Right renal cortex interstitium (tissue), 3 donors: ENCODE measurements around the gene NFE2. TPM values are rescaled to one million over a fixed set of nuclear protein-coding genes. Genes with fewer than 3 reads are reported as not detected.
"Not testable (repeated sequence)": the region's sequence is repeated elsewhere in the genome, so short reads cannot be mapped to it uniquely, and the experiment has no call there.

Experiments used
- DNase-seq, 3 donors: peaks; one replicate each; pipeline ENCODE4 v3.0.0-alpha.2; 2013; ENCODE audit warnings: low read depth in 3 of 3, low spot score in 2 of 3
- polyA plus RNA-seq, 3 donors: library from polyadenylated mRNA; unstranded; fragments of 120-200 nt; gene quantifications; one replicate each; pipeline ENCODE4 v1.2.1, GENCODE V29; 2013; ENCODE audit not compliant: insufficient read length in 3 of 3

NFE2 gene
- polyA plus RNA-seq, 3 donors = 2.1 to 3.8 (median 3.4) TPM

DNA sequence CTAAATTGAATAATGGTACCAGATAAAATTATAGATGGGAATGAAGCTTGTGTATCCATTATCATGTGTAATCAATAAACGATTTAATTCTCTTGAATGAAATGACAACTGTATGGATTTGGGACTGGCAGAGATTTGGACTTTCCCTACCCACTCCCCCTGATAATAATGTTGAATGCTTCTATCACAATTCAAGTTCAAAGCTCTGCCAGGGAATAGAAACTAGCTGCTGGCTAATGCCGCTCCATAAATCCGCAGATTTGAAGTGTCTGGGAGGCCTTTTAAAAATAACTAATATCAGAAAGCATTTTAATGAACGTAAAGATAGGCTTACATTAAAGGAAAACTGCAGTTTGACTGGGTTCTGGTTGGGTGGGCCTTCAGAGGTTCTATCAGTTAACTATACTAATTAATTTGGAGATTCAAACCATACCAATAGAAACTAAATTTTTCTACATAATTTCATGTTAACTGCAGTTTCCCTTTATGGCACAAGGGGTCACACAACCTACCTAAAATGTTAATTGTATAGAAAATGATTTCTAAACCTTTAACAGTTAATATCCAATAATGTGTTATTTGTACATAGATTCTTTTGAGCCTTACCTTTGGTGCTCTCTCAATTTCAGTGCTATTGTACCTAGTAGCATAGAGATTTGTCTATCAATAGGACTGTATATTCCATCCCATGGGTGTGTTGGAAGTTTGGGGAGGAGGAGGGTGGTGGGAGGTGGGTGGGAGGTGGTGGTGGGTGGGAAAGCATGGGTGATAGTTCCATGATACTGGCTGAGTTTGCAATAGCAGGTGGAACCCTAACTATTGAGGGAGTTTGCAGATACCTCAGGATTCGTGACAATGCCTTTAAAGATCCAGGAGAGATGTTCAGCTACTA lies 15.4 kb downstream of the NFE2 start:
- no peak for DNase-seq

DNA sequence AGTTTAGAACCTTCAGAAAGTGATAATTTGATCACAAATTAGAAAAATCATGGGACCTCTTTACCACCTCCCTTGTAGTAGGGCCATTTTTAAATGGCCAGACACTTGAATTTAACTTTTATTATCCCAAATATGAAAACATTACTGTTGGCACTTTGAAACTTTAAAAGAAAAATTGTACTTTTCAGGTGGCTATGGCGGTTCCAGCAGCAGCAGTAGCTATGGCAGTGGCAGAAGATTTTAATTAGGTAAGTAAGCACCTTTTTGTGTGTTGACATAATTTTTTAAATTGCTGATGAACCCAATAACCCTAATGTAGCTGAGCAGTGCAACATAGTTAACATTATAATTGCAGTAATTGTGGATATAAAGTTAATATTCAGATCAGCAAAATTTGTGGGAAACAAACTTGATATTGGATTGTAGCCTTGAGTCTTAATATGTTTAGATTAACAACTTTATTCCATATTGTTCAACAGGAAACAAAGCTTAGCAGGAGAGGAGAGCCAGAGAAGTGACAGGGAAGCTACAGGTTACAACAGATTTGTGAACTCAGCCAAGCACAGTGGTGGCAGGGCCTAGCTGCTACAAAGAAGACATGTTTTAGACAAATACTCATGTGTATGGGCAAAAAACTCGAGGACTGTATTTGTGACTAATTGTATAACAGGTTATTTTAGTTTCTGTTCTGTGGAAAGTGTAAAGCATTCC lies 16.6 kb downstream of the NFE2 start:
- DNase-seq = not testable (repeated sequence)

DNA sequence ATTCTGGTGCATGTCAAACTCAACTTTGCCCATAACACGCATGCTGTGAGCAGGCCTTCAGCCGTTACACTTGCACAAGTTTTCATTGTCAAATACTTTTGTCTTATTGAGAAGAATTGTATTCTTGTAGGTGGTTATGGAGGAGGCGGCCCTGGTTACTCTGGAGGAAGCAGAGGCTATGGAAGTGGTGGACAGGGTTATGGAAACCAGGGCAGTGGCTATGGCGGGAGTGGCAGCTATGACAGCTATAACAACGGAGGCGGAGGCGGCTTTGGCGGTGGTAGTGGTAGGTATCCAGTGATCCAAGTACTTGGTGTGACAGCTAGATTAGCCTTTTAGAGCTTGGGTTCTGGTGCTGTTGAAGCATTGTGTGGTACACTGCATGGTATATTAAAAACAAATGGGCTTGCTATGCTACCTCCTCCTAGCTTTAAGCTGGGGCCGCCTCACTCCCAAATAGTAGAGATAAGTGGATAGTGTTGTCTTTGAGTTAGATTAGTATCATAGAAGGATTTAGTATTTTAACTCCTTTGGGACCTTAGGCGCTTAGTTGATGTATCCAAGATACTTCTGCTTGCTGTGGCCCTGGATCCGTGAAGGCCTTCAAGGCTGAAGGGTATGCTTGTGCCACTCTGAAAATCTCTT lies 17.7 kb downstream of the NFE2 start:
- DNase-seq = no peak

DNA sequence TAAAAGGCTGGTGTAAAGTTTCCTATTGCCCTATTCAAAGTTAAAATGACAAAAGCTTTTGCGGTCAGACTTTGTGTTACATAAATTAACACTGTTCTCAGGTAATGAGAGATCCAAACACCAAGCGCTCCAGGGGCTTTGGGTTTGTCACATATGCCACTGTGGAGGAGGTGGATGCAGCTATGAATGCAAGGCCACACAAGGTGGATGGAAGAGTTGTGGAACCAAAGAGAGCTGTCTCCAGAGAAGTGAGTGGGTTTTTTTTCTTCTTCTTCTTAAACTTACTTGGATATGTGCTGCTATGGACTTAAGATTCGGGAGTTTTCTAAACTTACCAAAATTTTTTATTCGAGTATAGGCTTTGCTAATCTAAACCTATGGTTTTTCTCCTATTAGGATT lies 19.1 kb downstream of the NFE2 start:
- not testable (repeated sequence) for DNase-seq

DNA sequence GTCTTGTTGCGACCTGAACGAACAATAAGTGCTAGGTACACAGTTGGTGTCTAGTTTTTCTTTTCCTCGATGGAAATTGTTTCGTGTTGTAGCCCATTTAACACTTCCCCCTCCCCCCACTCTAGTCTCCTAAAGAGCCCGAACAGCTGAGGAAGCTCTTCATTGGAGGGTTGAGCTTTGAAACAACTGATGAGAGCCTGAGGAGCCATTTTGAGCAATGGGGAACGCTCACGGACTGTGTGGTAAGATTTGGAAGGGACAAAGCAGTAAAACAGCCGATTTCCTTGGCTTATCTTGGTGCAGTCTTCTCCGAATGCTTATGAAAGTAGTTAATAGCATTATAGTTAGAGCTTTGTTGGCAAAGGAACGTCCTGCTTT lies 19.6 kb downstream of the NFE2 start:
- not testable (repeated sequence) for DNase-seq

DNA sequence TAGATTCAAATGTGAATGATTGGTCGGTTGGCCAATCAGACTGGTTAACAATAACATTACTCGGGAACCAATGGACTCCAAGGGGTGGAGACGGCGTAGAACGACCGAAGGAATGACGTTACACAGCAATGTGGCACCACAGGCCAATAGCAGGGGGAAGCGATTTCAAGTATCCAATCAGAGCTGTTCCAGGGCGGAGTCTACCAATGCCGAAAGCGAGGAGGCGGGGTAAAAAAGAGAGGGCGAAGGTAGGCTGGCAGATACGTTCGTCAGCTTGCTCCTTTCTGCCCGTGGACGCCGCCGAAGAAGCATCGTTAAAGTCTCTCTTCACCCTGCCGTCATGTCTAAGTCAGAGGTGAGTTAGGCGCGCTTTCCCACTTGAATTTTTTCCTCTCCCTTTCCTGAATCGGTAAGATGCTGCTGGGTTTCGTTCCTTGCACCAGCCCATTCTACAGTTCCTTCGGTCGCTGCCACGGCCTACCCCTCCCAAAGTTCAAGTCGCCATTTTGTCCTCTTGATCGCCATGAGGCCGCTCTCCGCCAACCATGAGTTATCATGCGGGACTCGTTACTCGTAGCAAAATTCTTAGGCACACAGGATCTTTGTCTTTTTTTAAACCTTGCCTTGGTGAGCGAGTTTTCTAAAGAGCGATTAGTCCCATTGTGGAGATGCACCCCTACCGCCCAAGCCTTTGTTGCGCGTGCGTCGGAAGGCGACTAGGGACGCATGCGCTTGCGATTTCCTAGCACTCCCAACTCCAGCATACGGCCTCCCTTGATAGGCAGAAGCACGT lies 20.2 kb downstream of the NFE2 start, which contains the start of gene HNRNPA1:
HNRNPA1 (plus strand) TSS at position 259 of the 793 bp plus-strand sequence; CDS start at position 341, 82 bp downstream.
- DNase-seq = peak; percentile 95 to 100 (median 99)

DNA sequence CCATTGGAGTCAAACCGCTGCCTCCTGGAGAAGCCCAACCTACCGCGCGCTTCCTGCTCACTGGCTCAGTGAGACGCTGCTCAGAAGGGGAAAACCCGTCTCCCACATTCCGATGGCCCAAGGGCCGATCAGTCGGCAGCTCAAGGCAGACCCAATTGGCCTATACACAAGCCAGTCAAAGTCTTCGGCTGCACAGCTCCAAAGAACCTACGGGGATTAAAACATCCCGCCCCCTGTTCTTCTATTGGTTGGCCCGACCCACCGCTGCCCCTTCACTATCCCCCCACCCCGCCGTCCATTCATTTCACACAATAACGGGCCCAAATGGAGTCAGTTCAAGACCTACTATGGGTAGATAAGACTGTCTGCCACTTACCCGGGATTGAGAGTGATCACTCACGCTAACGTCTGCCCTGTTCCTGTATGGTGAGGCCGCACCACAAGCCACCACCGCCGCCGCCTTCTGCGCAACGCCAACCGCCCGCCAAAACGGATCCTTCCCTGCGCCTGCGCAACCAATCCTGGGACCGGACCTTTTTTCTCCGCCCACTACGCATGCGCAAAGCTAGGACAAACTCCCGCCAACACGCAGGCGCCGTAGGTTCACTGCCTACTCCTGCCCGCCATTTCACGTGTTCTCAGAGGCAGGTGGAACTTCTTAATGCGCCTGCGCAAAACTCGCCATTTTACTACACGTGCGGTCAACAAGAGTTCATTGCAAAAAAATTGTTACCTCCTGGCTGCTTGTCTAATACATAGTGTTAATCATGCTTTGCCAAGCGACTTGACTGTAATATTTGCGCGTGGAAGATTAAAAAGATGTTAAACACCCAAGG lies 21.0 kb downstream of the NFE2 start, which contains the start of gene CBX5:
CBX5 (minus strand) TSS at position 491 of the 836 bp plus-strand sequence. CDS start 22,472 bp downstream, outside the sequence.
- DNase-seq = peak; percentile 99 to 100 (median 99)

DNA sequence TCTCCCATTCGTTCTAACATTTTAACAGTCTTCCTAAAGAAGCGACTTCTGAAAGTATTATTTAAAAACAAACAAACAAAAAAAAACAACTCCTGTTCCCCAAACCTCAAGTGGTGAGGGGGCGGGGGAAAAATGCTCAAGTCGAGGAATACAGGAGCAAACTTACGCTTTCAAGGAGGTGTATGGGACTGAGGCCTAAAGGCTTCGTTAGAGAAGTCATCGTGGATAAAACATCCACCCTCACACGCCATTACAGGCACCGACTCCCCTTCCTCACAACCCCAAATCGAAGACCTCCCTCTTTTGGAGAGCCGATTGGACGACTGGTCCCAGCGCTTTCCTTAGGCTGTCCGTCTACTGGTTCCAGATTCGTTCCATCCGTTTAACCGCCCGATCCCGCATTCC lies 21.6 kb downstream of the NFE2 start:
- DNase-seq = no peak

DNA sequence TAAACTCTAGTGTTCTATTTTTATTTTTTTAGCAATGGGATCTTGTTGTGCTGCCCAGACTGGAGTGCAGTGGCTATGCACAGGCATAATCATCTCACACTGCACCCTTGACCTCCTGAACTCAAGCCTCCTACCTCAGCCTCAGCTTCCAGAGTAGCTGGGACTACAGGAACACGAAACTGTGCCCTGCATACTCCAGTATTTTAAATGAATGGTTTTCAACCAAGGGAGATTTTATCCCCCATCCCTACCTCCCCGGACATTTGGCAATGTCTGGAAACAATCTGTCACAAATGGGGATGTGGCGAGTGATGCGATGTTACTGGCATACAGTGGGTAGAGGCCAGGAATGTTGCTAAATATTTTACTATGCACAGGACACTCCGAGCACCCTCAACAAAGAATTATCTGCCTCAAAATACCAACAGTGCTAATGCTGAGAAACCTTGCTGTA lies 23.0 kb downstream of the NFE2 start:
- no peak for DNase-seq

DNA sequence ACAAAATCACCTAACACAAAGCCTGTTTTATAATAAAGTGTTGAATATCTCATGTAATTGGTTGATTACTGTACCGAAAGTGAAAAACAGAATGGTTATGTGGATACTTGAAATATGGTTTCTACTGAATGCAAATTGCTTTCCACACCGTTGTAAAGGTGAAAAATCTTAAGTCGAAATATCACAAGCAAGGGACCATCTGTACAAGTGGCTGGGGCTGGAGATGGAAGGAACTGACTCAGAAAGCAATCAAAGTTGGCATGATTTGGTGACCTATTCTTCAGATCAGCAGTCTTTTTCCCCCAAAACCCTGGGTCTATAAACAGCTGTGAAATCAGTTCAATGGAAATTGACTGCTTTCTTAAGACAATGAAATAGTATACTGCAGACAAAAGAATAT lies 24.4 kb downstream of the NFE2 start:
- DNase-seq = no peak

DNA sequence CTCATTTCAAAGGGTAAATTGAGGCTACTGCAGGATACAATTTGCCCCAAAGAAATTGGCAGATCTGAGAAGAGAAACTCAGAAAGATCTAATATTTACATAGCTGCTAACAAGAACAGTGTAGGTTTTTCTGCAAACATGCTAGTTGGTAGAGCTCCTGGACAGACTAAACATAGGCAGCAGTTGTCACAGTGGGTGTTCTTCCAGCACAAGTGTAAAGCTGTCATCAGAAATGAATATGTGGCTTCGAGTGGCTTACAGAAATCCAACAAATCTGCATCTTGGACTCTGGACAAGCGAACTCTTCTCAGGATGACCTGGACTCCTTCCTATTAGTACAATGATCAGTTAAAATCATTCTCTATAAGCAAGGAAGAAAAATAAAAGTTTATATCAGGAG lies 26.8 kb downstream of the NFE2 start:
- no peak for DNase-seq

DNA sequence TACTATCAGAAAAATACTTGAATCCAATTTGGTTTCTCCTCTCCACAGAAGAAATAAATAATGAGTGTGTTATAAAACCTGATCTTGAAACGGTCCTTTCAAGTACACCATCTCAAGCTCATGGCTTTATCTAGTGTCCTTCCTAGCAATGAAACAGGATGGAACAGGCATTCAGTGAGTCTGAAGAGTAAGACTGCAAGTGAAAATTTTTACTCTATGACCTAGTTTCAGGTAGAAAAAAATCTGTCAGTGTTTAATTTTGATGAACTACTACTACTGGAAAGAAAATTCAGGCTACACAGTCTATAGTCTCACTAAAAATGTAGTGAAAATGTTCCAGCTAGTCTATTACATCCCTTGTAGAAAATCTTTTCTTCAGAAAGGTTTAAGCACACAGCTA lies 28.6 kb downstream of the NFE2 start:
- DNase-seq = no peak

DNA sequence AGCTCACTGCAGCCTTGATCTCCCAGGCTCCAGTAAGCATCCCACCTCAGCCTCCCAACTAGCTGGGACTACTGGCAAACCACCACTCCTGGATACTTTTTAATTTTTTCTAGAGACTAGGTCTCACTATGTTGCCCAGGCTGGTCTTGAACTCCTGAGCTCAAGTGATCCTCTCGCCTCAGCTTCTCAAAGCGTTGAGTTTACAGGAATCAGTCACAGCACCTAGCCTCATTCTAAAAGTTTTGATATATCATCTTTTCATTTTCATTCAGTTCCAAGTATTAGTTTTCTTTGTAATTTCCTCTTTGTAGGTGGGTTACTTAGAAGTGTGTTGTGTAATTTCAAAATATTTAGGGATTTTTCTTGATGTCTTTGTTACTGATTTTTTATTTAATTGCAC lies 30.5 kb downstream of the NFE2 start:
- DNase-seq = no peak

DNA sequence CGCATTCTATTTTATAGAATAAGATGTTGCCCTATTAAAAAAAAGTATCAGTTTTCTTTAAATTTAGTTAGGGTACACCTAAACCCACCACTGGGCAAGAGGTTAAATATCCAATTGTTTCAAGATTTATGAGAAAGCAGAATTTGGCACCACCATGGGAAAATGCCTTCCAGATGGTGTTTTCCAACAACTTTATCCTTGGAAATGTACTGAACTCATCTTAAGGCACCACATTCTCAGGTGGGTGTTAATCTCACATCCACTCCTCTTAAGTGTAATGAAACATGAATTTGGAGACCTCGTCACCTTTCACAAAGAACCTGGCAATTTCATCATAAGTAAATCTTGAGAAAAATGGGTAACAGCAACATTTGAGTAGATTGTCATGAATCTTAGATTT lies 34.0 kb downstream of the NFE2 start:
- no peak for DNase-seq

DNA sequence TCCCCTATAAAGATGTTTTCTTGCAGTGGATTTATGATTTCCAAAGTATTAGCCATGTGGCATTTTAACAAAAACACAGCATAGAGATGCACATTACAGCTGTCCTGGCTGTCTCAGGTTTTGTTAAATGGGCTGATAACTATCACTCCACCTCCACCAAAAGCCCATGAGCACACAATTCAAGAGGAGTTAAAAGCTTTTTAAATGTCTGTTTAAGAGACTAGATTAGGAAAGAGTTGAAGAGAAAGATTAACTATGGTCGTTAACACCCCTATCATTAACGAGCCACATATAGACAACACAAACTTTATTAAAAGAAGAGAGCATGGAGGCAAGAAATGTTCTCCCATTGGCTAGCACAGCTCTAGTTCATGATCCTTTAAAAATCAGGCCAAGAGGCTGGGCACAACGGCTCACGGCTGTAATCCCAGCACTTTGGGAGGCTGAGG lies 35.4 kb downstream of the NFE2 start:
- no peak for DNase-seq

DNA sequence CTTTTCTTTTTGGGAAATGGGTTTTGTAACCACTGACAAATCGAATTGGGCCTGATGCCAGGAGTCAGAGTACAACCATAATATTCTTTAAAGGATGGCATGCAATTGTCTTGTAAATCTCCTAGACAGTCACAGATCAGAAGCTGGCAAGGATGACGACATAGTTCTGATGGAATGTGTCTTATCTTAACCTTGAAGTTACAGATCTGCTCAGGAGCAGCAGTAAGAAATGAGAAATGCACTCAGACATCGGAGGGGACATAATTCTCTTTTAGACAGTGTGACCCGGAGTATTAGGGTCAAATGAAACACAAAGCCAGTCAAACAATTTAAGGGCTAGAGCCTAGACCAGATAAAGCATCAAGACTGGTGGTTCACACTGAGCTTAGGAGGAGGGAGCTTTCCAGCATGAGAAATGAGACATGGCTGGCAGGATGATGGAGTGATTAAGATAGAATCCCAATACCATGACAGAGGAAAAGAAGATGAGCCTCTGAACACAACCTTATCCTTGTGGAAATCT lies 38.4 kb downstream of the NFE2 start:
- DNase-seq = peak in 1 of 3 donors; percentile 50

DNA sequence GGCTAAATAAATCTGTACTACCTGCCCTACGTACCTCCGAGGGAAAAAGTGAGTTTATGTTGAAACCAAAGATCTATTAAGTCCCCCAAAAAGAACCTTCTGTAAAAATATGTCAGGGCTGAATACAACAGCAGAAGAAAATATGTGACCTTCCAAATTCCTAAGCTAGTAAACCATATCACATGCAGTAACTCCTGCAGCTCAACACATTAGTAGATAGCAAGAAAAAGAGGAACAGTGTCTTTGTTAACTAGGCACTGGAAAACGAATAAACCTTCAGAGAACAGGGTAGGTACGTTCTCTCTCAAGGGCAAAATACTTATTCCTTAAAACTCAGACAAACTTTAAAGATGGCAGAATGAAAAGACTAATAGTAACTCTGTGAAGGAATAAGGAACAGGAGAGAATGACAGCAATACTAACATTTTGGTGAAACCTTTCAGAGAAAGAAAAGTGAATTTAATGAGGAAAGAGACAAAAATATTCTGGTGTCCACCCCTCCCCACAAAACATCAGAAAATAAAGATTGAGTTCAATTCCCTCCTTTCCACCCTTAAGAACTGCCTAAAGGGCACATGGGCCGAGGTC lies 38.9 kb downstream of the NFE2 start:
- DNase-seq = no peak

DNA sequence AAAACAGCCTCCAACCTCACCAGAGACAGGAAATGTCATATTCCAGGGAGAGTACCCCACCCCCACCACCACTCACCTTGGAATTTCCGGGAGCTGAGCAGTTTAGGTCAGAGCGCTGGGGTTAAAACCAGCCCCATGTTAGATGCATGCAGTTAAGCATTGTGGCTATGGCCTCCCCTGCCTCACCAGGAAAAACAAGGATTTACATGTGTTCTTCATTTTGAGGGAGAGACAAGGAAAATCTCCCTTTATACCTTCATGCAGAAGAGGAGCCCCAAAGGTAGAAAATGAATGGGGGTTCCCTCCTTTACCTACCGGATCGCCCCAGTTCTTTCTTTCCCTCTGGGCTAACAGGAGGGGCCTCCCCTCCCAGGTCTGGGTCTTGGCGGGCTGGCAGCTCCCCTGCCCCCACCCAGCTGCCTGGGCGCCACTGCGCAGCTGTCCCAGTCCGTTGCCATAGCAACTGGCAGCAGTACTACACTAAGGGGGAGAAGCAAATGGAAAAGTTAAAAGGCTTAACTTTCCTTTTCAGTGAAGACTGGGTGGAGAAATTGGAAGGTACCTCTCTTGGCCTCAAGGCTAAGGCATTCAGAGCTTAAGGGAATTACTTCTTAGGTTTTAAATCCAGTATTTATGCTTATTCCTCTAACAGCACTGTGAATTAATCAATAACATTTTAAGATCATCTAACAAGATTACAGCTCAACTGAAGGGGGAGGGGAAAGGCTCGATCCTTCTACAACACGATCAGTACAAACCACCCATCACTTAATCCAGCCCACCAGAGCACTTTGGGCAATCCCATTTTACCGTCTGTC lies 41.4 kb downstream of the NFE2 start:
- DNase-seq = peak; percentile 82 to 85 (median 84)
